NB4 (cell line): ENCODE measurements around the gene AS3MT.

Experiments
- MYC ChIP-seq: IDR thresholded peaks from 2 replicates; pipeline ENCODE4 v1.6.1; 2011; ENCODE audit warnings: low read depth, low read length
- POLR2A ChIP-seq: IDR thresholded peaks from 2 replicates; pipeline ENCODE4 v1.6.1; 2011; ENCODE audit warnings: mild to moderate bottlenecking; ENCODE audit not compliant: insufficient read length; ENCODE audit errors: extremely low read depth
- TF ChIP-seq, protein P1 (sequence below): IDR thresholded peaks from one replicate; pipeline ENCODE4 v1.5.1; 2012; ENCODE audit warnings: low read depth, low read length
- TF ChIP-seq, protein P2 (sequence below): IDR thresholded peaks from 2 replicates; pipeline ENCODE4 v1.6.1; 2011; ENCODE audit warnings: low read depth, low read length

DNA sequence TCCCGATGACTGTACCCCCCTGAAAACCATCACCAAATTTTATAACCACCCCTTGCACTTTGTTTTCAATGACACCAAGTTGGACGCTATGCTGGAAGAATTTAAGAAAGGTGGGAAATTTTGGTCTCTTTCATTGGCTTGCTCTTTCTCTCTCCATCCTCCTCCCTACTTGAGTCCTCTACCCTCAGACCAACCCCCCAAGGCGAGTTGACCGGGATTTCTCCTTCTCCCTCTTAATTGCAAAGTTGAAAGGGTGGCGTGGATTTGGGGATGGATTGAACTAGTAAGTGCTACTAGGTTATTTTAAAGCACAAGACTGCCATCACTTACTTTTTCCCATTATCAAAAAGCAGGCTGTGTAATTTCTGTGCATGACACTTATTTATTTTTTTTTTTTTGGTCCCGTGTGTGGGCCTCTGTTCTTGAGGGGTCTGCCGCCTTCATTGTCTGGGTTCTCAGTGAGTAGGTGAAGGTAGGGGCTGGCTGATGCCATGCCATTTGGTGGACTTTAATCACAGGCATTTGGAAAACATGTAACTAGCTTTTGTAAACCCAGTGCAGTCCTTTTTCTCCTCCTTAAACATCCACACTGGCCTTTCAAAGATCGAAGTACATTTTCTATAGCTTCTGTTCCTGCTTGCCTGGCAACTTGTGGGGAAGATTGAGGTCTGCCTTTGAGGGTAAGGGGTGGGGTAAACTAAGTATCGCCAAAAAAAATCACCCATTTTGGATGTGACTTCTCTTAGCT lies 50.9 kb downstream of the AS3MT start:
- TF ChIP-seq, protein P1, sequence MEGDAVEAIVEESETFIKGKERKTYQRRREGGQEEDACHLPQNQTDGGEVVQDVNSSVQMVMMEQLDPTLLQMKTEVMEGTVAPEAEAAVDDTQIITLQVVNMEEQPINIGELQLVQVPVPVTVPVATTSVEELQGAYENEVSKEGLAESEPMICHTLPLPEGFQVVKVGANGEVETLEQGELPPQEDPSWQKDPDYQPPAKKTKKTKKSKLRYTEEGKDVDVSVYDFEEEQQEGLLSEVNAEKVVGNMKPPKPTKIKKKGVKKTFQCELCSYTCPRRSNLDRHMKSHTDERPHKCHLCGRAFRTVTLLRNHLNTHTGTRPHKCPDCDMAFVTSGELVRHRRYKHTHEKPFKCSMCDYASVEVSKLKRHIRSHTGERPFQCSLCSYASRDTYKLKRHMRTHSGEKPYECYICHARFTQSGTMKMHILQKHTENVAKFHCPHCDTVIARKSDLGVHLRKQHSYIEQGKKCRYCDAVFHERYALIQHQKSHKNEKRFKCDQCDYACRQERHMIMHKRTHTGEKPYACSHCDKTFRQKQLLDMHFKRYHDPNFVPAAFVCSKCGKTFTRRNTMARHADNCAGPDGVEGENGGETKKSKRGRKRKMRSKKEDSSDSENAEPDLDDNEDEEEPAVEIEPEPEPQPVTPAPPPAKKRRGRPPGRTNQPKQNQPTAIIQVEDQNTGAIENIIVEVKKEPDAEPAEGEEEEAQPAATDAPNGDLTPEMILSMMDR: no peak
- TF ChIP-seq POLR2A: no peak
- TF ChIP-seq, protein P2, sequence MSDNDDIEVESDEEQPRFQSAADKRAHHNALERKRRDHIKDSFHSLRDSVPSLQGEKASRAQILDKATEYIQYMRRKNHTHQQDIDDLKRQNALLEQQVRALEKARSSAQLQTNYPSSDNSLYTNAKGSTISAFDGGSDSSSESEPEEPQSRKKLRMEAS: no peak
- no peak for TF ChIP-seq MYC
